ENCODE data around the gene ERV3-1. TPM values are rescaled to one million over a fixed set of nuclear protein-coding genes. Genes with fewer than 3 reads are reported as not detected.

ERV3-1 gene, protein sequence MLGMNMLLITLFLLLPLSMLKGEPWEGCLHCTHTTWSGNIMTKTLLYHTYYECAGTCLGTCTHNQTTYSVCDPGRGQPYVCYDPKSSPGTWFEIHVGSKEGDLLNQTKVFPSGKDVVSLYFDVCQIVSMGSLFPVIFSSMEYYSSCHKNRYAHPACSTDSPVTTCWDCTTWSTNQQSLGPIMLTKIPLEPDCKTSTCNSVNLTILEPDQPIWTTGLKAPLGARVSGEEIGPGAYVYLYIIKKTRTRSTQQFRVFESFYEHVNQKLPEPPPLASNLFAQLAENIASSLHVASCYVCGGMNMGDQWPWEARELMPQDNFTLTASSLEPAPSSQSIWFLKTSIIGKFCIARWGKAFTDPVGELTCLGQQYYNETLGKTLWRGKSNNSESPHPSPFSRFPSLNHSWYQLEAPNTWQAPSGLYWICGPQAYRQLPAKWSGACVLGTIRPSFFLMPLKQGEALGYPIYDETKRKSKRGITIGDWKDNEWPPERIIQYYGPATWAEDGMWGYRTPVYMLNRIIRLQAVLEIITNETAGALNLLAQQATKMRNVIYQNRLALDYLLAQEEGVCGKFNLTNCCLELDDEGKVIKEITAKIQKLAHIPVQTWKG
- 2.1 to 4.9 TPM (median 3.3 TPM) in 5 replicates for total RNA-seq (2022; extraction: Qiagen RNA extraction; ENCODE audit: low read depth)

GRCh38 chr7:65006094-65006992 is at the start of gene ERV3-1:
Gene ERV3-1, minus strand, starts transcription at chr7:65006687. Its CDS starts 13,661 bp downstream, at chr7:64993026.

GRCh38 chr7:64990936-64991335 is 15.6 kb downstream of the ERV3-1 start, which contains the start of gene ZNF117:
Gene ZNF117, minus strand, starts transcription at chr7:64991036.

Other genes with a start within 250 kb of the ERV3-1 start
- 2.9 to 3.6 TPM (median 3.2 TPM) in 5 replicates for gene ZNF138, start 212.3 kb downstream of the ERV3-1 start, total RNA-seq (2022; extraction: Qiagen RNA extraction; ENCODE audit: low read depth)
- 1.9 to 3.3 TPM (median 2.7 TPM) in 5 replicates for gene ZNF273, start 103.4 kb downstream of the ERV3-1 start, total RNA-seq (2022; extraction: Qiagen RNA extraction; ENCODE audit: low read depth)
- gene ZNF117, start 15.7 kb downstream of the ERV3-1 start, total RNA-seq (2022; extraction: Qiagen RNA extraction; ENCODE audit: low read depth), result 0.11 to 0.25 TPM (median 0.18 TPM) in 5 replicates